Measurements from ENCODE around the gene DUSP10.

Gene DUSP10

GRCh38 chr1:221687836-221688487 is 53.9 kb downstream of the DUSP10 start:
- no peak for ATAC-seq
- Mint-ChIP-seq H3K9me3 (no peaks in the 10 kb centered on the region), H3K27ac (peak overlapping the region; percentile 40), H3K4me3 (no peak overlapping the region), H3K4me1 (peaks cover 12% of the 10 kb centered on the region), H3K36me3 (no peaks in the 10 kb centered on the region), H3K27me3 (no peaks in the 10 kb centered on the region)

- H3K27me3 Mint-ChIP-seq, result no peaks in the 10 kb centered on the region
- ATAC-seq, result no peak
- H3K9me3 Mint-ChIP-seq, result peaks cover 9% of the 10 kb centered on the region
- H3K4me3 Mint-ChIP-seq, result no peak overlapping the region
- H3K4me1 Mint-ChIP-seq, result peaks cover 12% of the 10 kb centered on the region
- no peak overlapping the region for H3K27ac Mint-ChIP-seq
- H3K36me3 Mint-ChIP-seq, result peaks cover 7% of the 10 kb centered on the region
Measured at GRCh38 chr1:221683681-221684080, 58.2 kb downstream of the DUSP10 start.

GRCh38 chr1:221680085-221680484 is 61.8 kb downstream of the DUSP10 start:
- Mint-ChIP-seq H3K4me3 (no peak overlapping the region), H3K27me3 (no peaks in the 10 kb centered on the region), H3K36me3 (peaks cover 7% of the 10 kb centered on the region), H3K4me1 (peaks cover 5% of the 10 kb centered on the region), H3K27ac (no peak overlapping the region), H3K9me3 (peaks cover 9% of the 10 kb centered on the region)
- no peak for ATAC-seq

- no peak for ATAC-seq
- peaks cover 9% of the 10 kb centered on the region for H3K9me3 Mint-ChIP-seq
- no peaks in the 10 kb centered on the region for H3K4me1 Mint-ChIP-seq
- H3K27ac Mint-ChIP-seq, result no peak overlapping the region
- no peak overlapping the region for H3K4me3 Mint-ChIP-seq
- no peaks in the 10 kb centered on the region for H3K27me3 Mint-ChIP-seq
- peaks cover 7% of the 10 kb centered on the region for H3K36me3 Mint-ChIP-seq
Measured at GRCh38 chr1:221678014-221678413, 63.9 kb downstream of the DUSP10 start.

GRCh38 chr1:221675880-221676800 is 65.7 kb downstream of the DUSP10 start:
- no peak for ATAC-seq
- Mint-ChIP-seq H3K4me3 (no peak overlapping the region), H3K27ac (no peak overlapping the region), H3K27me3 (no peaks in the 10 kb centered on the region), H3K36me3 (peaks cover 7% of the 10 kb centered on the region), H3K9me3 (peaks cover 7% of the 10 kb centered on the region), H3K4me1 (no peaks in the 10 kb centered on the region)

GRCh38 chr1:221672965-221673364 is 68.9 kb downstream of the DUSP10 start:
- Mint-ChIP-seq H3K4me1 (no peaks in the 10 kb centered on the region), H3K27ac (no peak overlapping the region)
- ATAC-seq, result no peak

GRCh38 chr1:221672239-221672645 is 69.6 kb downstream of the DUSP10 start:
- no peaks in the 10 kb centered on the region for H3K27me3 Mint-ChIP-seq
- H3K4me3 Mint-ChIP-seq, result no peak overlapping the region
- H3K9me3 Mint-ChIP-seq, result no peaks in the 10 kb centered on the region
- ATAC-seq, result no peak
- H3K4me1 Mint-ChIP-seq, result no peaks in the 10 kb centered on the region
- H3K27ac Mint-ChIP-seq, result no peak overlapping the region
- no peaks in the 10 kb centered on the region for H3K36me3 Mint-ChIP-seq

More at GRCh38 chr1:221672965-221673364, 68.9 kb downstream of the DUSP10 start:
- Mint-ChIP-seq H3K36me3 (no peaks in the 10 kb centered on the region), H3K9me3 (no peaks in the 10 kb centered on the region), H3K4me3 (no peak overlapping the region), H3K27me3 (no peaks in the 10 kb centered on the region)

GRCh38 chr1:221670081-221670480 is 71.8 kb downstream of the DUSP10 start:
- H3K9me3 Mint-ChIP-seq, result no peaks in the 10 kb centered on the region
- no peaks in the 10 kb centered on the region for H3K27me3 Mint-ChIP-seq
- H3K4me3 Mint-ChIP-seq, result no peak overlapping the region

GRCh38 chr1:221669441-221669840 is 72.4 kb downstream of the DUSP10 start:
- H3K36me3 Mint-ChIP-seq, result no peaks in the 10 kb centered on the region
- H3K4me1 Mint-ChIP-seq, result no peaks in the 10 kb centered on the region
- no peaks in the 10 kb centered on the region for H3K27me3 Mint-ChIP-seq
- no peak overlapping the region for H3K4me3 Mint-ChIP-seq
- no peaks in the 10 kb centered on the region for H3K9me3 Mint-ChIP-seq
- ATAC-seq, result no peak
- no peak overlapping the region for H3K27ac Mint-ChIP-seq

More at GRCh38 chr1:221670081-221670480, 71.8 kb downstream of the DUSP10 start:
- Mint-ChIP-seq H3K27ac (no peak overlapping the region), H3K36me3 (no peaks in the 10 kb centered on the region), H3K4me1 (no peaks in the 10 kb centered on the region)
- no peak for ATAC-seq

- Mint-ChIP-seq H3K4me1 (no peaks in the 10 kb centered on the region), H3K27me3 (no peaks in the 10 kb centered on the region), H3K9me3 (no peaks in the 10 kb centered on the region), H3K36me3 (no peaks in the 10 kb centered on the region), H3K27ac (no peak overlapping the region), H3K4me3 (no peak overlapping the region)
- no peak for ATAC-seq
Measured at GRCh38 chr1:221667504-221667903, 74.4 kb downstream of the DUSP10 start.

GRCh38 chr1:221664253-221664652 is 77.6 kb downstream of the DUSP10 start:
- no peaks in the 10 kb centered on the region for H3K27me3 Mint-ChIP-seq
- H3K27ac Mint-ChIP-seq, result no peak overlapping the region
- H3K36me3 Mint-ChIP-seq, result no peaks in the 10 kb centered on the region
- H3K4me3 Mint-ChIP-seq, result no peak overlapping the region
- no peak for ATAC-seq
- H3K4me1 Mint-ChIP-seq, result peaks cover 7% of the 10 kb centered on the region
- H3K9me3 Mint-ChIP-seq, result no peaks in the 10 kb centered on the region

GRCh38 chr1:221663321-221663720 is 78.6 kb downstream of the DUSP10 start:
- Mint-ChIP-seq H3K4me1 (peaks cover 7% of the 10 kb centered on the region), H3K27ac (no peak overlapping the region), H3K36me3 (no peaks in the 10 kb centered on the region), H3K27me3 (no peaks in the 10 kb centered on the region), H3K4me3 (no peak overlapping the region), H3K9me3 (no peaks in the 10 kb centered on the region)
- no peak for ATAC-seq

- no peaks in the 10 kb centered on the region for H3K27me3 Mint-ChIP-seq
- no peak overlapping the region for H3K27ac Mint-ChIP-seq
- no peaks in the 10 kb centered on the region for H3K9me3 Mint-ChIP-seq
- no peak for ATAC-seq
- H3K36me3 Mint-ChIP-seq, result no peaks in the 10 kb centered on the region
- no peak overlapping the region for H3K4me3 Mint-ChIP-seq
- peaks cover 3% of the 10 kb centered on the region for H3K4me1 Mint-ChIP-seq
Measured at GRCh38 chr1:221655766-221656305, 86.1 kb downstream of the DUSP10 start.

All from stimulated activated memory B cell treated with anti-CD40 and anti-IgM and Interleukin-4, amounts not matched to agents 10 μg/mL and 1 μg/mL and 100 μg/mL, for 72 hours (primary cell).